Upper lobe of right lung (tissue), 1 donor: ENCODE results near the gene SLC4A5. TPM values are rescaled to one million over a fixed set of nuclear protein-coding genes. Genes with fewer than 3 reads are reported as not detected.

Experiments used
- ATAC-seq: fragments of 200-7000 bp; cut with Tn5 transposase; one replicate; pipeline ENCODE4 v1.9.1; 2020; ENCODE audit warnings: mild to moderate bottlenecking, moderate library complexity
- DNase-seq: peaks from one replicate; pipeline ENCODE4 v3.0.0-alpha.2; 2020
- H3K27ac ChIP-seq: fragments of 200-600 bp; one replicate; pipeline ENCODE4 v1.8.0; 2022
- H3K27me3 ChIP-seq: fragments of 200-600 bp; one replicate; pipeline ENCODE4 v1.8.0; 2022; ENCODE audit warnings: mild to moderate bottlenecking
- H3K36me3 ChIP-seq: fragments of 200-600 bp; one replicate; pipeline ENCODE4 v1.8.0; 2022
- H3K4me1 ChIP-seq: fragments of 200-600 bp; one replicate; pipeline ENCODE4 v1.8.0; 2022
- H3K4me3 ChIP-seq: fragments of 200-600 bp; one replicate; pipeline ENCODE4 v1.8.0; 2022; ENCODE audit warnings: mild to moderate bottlenecking
- H3K9me3 ChIP-seq: fragments of 200-600 bp; one replicate; pipeline ENCODE4 v1.8.0; 2022
- intact Hi-C: fragments of 100-400 bp; cut with DNase I; formaldehyde crosslinking; loops from one replicate; pipeline ENCODE4 v1.11.0; 2022
- total RNA-seq: library from RNA; stranded (reverse); fragmentation: NEBNext Ultra II Directional; extraction: Animal tissue kit (Norgen Biotek cat#: 25700); gene quantifications from one replicate; pipeline ENCODE4 v1.2.1, GENCODE V29; 2021
- TF ChIP-seq, protein P1 (sequence below): fragments of 200-600 bp; IDR thresholded peaks from one replicate; pipeline ENCODE4 v1.8.0; 2022; ENCODE audit warnings: antibody characterized with exemption
- donor health status: DM: no; HTN: yes; CAD: no; lungs with severe emphysema.

The SLC4A5 gene
- total RNA-seq, 1 donor from 2014 or later = 3.2 TPM

DNA sequence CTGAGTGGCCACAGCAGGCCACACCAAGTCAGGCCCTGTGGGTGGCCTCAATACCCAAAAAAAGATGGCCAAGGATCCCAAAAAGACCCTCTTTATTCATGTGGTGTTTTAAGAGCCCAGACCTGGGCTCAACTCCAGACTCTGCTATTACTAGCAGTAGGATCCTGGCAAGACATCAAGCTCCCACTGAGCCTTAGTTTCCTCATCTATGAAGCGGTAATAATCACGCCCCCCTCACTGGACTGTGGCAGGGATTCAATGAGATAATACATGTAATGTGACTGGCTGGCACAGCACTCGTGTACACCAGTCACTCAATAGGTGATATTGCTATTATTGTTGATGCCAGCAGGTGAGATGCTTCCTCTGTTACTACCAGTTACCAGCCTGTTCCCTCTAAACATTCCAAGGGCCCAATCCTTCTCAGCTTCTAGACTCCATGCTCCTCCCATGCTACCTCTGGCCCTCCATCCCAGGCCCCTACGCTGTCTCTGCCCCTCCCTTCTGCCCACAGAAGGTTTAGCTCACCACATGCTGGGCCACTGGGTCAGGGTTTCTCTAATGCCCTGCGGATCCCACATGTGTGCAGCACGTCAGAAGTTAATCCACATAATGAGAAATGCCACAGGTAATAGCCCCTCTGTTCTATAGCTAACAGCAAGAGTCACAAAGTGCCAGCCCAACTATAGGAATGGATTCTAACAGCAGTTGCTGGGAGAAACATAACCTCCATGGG, 51.2 kb downstream of the SLC4A5 start:
- Histone ChIP-seq H3K27me3 (no peaks in the 10 kb centered on the region), H3K9me3 (no peaks in the 10 kb centered on the region), H3K27ac (no peak overlapping the region), H3K4me3 (no peak overlapping the region), H3K4me1 (peaks cover 9% of the 10 kb centered on the region), H3K36me3 (no peaks in the 10 kb centered on the region)
- TF ChIP-seq, protein P1, sequence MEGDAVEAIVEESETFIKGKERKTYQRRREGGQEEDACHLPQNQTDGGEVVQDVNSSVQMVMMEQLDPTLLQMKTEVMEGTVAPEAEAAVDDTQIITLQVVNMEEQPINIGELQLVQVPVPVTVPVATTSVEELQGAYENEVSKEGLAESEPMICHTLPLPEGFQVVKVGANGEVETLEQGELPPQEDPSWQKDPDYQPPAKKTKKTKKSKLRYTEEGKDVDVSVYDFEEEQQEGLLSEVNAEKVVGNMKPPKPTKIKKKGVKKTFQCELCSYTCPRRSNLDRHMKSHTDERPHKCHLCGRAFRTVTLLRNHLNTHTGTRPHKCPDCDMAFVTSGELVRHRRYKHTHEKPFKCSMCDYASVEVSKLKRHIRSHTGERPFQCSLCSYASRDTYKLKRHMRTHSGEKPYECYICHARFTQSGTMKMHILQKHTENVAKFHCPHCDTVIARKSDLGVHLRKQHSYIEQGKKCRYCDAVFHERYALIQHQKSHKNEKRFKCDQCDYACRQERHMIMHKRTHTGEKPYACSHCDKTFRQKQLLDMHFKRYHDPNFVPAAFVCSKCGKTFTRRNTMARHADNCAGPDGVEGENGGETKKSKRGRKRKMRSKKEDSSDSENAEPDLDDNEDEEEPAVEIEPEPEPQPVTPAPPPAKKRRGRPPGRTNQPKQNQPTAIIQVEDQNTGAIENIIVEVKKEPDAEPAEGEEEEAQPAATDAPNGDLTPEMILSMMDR = no peak
- intact Hi-C loops = no loop called here
- DNase-seq = no peak
- ATAC-seq = no peak

DNA sequence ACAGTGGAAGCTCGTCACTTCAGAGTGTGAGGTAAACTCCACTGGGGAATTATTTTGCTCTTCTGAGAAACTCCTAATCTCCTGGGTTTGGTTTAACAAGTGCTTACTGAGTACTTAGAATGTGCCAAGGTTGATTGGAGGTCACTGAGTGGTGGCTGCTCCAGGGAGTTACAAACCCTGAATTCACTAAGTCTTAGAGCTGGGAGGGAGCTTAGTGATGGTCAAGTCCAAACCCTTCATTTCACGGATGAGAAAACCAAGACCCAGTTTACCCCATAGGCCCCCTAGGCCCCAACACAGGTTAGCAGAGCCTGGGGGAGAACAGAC, 52.0 kb downstream of the SLC4A5 start:
- no peaks in the 10 kb centered on the region for H3K9me3 ChIP-seq
- TF ChIP-seq, protein P1 = no peak
- intact Hi-C loops = no loop called here
- DNase-seq = no peak
- no peak overlapping the region for H3K4me3 ChIP-seq
- H3K4me1 ChIP-seq = peaks cover 9% of the 10 kb centered on the region
- H3K27me3 ChIP-seq = no peaks in the 10 kb centered on the region
- no peaks in the 10 kb centered on the region for H3K36me3 ChIP-seq
- H3K27ac ChIP-seq = no peak overlapping the region
- ATAC-seq = peak; percentile 43

DNA sequence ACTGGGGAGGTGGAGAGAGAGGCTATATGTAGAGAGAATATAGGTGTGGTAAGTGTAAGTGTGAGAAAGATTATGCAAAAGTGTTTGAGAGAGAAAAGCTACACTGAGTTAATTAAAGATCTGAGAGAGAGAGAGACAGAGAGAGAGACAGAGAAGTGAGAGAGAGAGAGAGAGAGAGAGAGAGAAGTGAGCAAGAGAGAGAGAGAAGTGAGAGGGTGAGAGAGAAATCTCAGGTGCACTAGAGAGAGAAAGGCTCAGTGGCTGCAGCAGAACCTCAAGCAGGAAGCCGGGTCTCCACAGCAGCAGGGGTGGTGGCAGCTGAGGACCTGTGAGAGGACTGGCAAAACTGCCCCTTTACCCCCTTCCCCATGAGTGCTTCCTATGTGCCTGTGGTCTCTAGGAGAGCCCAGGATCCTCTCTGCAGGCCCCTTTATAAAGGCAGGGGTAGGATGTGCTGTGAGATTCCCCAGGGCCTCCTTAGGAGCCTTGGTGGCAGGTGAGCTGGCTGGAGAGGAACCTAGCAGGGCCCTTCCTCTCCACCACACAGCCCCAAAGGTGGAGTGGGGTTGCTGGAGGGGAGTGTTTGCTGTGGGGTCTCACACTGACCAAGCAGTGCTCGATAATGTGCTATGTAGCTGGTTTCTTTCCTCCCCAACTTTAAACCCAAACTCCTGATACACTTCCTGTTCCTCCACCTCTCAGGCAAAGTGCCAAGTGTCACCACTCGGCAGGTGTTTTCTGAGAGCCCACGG, 52.6 kb downstream of the SLC4A5 start:
- ATAC-seq (peak; percentile 14), DNase-seq (no peak)
- peaks cover 9% of the 10 kb centered on the region for H3K4me1 ChIP-seq
- peak overlapping the region; percentile 55 for H3K27ac ChIP-seq
- TF ChIP-seq, protein P1 = no peak
- H3K4me3 ChIP-seq = no peak overlapping the region
- no peaks in the 10 kb centered on the region for H3K9me3 ChIP-seq
- intact Hi-C loops = no loop called here
- H3K36me3 ChIP-seq = no peaks in the 10 kb centered on the region
- H3K27me3 ChIP-seq = no peaks in the 10 kb centered on the region

DNA sequence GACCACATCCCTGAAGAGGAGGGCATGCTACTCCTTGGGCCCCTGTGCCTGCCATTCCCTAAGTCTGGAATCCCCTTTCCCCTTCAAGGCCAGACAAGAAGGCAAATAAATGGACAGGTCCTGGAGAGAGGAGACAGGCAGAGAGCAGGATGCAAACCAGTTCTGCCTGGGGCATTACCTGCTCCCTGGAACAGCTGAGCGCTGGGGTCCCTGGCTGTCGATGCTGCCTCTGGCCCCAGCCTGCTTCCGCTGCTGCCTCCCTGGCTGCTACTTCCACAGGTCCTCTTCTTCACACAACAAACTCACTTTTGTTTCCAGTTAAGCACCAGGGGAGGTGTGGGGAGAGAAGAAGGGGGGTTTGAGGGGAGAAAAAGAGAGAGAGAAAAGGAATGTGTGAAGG, 53.1 kb downstream of the SLC4A5 start:
- no peak for DNase-seq
- H3K27ac ChIP-seq = no peak overlapping the region

DNA sequence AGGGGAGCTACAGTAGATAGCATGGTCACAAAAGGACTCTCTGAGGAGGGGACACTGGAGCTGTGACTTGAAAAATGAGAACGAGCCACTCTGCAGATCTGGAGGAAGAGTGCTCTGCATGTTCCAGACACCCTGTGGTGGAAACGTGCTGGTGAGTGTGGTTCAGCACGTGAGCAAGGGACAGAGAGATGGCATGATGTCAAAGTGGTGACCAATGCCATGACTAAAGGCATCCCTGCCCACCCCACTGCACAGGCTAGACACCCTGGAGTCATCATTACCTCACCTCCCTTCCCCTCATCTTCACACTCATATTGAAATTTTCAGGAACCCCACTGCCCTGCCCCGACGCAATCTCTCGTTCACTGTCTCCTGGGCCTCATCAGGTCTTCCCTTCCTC, 56.5 kb downstream of the SLC4A5 start:
- no peak overlapping the region for H3K4me3 ChIP-seq
- peaks cover 3% of the 10 kb centered on the region for H3K4me1 ChIP-seq
- H3K27me3 ChIP-seq = no peaks in the 10 kb centered on the region
- H3K9me3 ChIP-seq = no peaks in the 10 kb centered on the region
- TF ChIP-seq, protein P1 = no peak
- DNase-seq = no peak
- no peaks in the 10 kb centered on the region for H3K36me3 ChIP-seq
- no peak overlapping the region for H3K27ac ChIP-seq
- ATAC-seq = no peak
- intact Hi-C loops = no loop called here

More for the DNA sequence above, 53.1 kb downstream of the SLC4A5 start:
- intact Hi-C loops = no loop called here
- Histone ChIP-seq H3K4me1 (peaks cover 9% of the 10 kb centered on the region), H3K27me3 (no peaks in the 10 kb centered on the region), H3K4me3 (no peak overlapping the region), H3K36me3 (no peaks in the 10 kb centered on the region), H3K9me3 (no peaks in the 10 kb centered on the region)
- no peak for ATAC-seq
- TF ChIP-seq, protein P1 = no peak
